GM18502 (cell line): Measurements from ENCODE around the gene JMY.

Source experiments
- ATAC-seq: cut with Tn5 transposase; IDR thresholded peaks from one replicate; pipeline ENCODE4 v1.9.1; 2021; ENCODE audit warnings: mild to moderate bottlenecking; ENCODE audit not compliant: unreplicated experiment, poor library complexity

JMY gene

DNA sequence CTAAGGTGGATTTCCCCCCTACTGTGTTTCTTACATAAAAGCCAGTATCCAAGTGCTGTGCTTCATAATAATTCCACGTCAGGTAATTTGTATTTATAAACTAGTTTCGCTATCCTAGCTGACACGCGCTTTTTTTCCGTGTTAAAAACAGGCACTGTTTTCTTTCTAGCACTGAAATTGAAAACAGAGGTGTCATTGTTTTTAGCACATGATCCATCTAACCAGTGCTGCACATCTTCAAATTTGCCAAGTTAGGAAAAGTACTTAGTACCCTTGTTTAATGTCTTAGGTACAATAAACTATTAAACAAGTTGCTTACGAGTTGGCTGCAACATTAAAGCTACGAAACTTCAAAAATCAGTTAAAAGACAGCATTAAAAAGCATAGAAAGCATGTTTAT is 49.9 kb downstream of the JMY start:
- no peak for ATAC-seq

DNA sequence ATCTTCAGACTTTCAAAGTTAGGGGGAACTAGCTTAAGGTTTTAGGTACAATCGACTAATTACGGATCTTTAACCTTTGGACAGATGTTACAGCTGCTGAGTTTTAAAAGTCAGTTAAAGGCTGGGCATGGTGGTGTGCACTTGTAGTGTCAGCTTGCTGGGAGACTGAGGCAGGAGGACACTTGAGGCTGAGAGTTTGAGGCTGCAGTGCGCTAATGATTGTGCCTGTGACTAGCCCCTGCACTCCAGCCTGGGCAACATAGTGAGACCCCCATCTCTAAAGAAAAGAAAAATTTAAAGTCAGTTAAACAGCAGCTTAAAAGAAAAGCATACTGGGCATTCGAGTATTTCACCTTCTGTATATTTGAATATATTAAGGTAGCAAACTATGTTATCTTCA is 51.4 kb downstream of the JMY start:
- no peak for ATAC-seq

DNA sequence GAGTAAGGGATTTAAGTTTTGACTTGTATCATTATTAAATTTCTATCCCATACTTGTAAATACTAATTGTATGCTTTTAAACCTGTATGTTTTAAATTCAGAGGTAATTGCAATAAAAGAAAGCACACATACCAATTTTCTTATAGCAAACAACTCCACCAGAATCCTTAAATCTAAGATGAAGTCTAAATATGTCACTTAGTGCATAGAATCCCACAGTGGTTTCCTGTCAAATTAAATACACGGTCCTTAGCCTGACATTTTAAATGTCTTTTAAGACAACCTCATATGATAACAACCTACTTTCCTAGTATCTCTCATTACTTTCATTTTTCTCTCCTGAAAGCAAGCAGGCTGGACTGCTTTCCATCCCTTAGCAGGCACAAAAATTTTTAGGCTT is 52.0 kb downstream of the JMY start:
- no peak for ATAC-seq

DNA sequence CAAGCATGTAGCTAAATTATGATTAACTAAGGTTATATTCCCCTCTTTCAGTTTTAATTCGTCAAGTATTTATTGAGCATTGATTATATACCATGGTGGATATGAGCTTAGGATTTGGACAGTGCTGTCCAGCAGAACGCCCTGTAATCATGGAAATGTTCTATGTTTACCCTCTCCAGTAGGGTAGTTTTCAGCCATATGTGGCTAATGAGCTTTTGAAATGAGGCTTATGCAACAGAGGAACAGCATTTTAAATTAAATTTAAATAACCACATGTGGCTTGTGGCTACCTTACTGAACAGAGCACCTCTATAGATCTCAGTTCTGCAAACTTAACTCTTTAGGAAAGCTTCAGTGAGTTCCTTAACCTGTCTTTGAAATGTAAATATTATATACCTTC is 59.1 kb downstream of the JMY start:
- no peak for ATAC-seq

DNA sequence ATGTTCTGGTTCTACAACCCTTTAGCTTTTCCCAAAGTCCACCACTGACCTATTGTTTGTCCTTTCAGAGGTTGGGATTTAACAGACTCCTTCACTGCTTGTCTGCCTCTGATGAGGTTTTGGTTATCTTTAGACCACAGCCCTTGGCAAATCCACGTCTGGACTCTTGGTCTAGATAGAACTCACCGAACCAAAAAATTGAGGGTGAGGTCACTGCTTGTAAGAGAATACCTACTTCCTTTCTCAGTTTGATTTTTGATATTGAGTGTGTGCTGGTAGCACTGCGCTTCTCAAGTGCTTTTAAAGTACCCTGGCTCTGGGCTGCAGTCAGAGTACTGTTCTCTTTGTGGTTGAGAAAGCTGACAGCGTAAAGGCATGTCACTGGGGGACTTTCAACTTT is 61.7 kb downstream of the JMY start:
- no peak for ATAC-seq

DNA sequence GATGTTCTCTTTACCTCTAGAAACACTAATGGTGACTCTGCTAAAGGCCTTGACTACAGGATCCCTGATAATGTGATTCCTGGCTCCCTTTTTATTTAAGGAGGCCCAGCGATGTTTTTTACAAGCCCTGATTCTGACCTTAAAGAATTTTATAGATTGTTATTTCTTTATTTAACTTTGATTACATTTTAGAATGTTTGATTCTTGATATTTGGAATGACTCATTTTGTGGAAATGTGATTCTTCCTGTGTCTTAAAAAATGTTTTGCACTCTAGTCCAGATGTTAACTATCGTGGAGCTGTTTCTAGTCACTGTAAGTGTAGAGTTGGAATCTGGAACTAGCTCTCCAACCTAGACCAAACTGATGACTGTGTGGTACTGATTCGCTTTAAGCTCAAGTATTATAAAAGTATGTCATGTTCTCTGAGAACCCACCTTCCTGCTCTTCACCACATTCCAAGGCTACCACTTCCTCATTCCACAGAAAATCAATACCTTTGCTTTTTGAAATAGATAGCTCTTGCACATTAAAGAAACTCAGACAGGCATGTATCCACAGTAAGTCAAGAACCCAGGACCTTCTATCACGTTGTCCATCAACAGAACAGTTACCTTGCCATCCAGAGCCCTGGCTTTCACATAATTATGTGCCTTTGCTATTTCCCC is 65.2 kb downstream of the JMY start:
- ATAC-seq = no peak

DNA sequence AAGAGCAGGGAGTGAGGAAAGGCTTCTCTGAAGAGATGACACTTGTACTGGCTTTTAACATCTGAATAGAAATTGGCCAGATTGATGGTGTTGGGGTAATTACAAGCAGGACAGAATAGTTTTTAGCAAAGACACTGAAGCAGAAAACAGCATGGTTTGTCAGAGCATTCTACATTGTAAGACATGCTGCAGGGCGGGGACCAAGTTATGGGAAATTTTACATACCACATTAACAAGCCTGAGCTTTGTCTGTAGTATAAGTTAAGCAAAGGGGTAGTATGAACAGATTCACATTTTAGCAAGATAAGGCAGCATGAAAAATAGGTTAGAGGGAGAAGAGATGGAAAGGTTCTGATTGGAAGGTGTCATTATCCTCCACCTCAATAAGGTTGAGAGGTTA is 66.5 kb downstream of the JMY start:
- ATAC-seq = no peak

DNA sequence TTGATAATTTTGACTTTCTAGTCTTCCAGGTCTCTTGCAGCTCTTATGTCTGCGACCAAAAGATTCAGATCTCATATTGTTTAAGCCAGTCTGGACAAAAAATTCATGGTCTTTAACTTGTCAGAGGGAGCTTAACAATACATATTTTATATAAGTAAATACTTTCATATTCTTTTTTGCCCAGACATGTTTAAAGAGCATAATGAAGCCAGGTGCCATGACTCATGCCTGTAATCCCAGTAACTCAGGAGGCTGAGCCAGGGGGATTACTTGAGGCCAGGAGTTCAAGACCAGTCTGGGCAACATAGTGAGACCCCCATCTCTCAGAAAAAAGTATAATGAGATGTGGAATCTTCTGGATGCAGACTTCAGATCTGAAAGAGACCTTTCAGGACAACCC is 69.8 kb downstream of the JMY start:
- ATAC-seq = no peak

DNA sequence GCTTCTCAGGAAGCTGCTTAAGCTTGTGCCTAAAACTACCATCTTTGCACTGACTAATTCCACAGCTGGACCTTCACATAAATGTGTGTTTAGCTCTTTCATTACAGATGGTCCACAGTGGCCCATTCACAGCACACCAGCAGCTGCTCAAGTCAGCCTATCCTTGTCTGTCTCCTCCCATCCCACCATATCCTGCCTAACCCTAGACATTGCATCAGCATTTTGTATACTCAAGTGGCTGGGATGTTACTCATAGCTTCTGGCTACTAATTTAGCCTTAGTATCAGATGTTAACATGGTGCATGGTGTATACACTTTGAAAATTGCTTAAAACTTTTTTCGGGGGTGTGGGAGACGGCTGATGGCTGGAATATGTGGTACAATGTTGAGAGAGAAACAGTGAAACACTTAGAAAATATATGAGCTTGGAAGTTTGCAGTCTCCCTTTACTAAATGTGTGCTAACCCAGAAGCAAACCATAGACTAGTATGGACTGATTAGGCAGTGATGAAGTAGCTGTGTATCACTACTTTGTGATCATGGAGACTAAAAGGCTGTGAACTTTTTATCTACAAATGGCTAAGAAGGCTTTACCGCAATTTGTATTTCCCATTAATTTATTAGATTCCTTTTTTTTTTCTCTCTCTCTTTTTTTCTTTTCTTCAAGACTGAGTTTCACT is 83.1 kb downstream of the JMY start:
- ATAC-seq = no peak

DNA sequence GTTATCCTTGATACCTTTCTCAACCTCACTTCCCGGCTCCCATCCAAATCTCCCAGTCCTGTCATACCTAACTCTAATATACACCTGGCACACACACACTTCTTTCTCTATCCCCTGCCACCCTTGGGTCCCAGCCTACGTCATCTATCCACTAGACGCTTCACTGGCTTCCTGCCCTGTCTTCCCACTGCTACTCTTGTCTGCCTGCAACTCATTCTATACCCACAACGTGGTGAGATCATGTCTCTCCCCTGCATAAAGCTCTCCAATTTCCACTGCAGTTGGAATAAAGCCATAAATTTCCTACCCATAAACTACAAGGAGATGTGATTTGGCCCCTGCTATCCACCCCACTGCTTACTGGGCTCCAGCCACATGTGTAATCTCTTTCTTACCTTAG is 93.5 kb downstream of the JMY start:
- no peak for ATAC-seq

DNA sequence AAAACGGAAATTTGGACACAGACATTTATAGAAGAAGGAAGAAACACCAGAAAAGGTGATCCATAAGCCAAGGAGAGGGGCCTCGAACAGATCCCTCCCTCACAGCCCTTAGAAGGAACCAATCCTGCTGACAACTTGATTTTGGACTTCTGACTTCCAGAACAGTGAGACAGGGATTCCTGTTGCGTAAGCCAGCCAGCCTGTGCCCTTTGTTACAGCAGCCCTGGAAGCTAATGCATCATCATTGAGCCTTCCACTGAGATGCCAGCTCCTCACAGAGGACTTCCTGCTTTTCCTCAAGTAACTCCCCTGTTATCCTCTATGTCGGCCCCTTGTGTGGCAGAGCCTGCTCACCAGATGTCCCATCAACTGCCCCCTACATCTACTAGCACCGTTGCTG is 94.1 kb downstream of the JMY start:
- ATAC-seq = no peak

DNA sequence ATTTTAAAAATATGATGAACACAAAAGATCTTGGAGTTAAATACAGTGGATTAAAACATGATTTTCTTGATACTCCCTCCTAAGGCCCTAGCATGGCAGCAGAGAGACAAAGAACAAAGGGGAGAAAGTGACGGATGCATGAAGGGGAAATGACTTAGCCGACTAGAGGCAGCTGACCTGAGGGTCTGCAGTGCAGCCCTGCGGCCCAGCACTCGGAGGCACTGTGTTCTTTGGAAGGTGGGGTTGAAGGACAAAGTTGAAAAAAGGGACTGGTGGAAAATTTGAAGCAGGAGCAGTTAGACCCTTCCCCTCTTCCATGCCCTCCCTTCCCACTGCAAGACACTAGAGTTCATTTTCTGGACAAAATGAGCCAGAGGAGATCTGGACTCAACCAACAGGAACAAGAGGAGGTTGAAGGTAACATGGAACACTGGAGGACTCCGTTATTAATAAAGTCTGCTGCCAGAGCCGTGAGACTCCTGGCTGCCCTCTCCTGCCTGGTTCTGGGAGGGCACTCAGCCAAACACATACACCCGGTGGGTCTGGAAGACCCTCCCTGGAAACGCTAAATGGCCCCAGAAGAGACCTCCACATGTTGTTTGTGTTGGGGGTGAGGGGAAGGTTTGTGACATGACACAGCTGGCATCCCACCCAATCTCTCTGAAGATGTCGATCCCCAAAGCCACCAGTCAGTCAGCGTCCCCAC is 98.1 kb downstream of the JMY start:
- no peak for ATAC-seq

DNA sequence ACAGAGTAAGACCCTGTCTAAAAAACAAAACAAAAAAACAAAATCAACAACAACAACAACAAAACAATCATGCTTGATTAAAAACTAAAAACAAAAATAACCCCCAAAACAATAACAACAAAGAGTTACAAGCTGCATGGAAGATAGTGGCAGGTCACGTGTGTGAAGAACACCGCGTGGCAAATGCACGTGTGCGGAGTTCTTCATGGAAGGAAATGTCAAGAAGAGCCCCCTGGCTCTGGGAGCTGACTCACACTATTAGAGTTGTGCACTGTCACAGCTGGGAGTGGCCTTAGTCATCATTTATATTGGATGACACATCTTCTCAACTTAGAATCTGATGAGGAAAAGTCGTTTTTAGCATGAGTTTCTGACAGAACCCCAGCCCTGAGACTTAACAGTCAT is 110.5 kb downstream of the JMY start:
- no peak for ATAC-seq

DNA sequence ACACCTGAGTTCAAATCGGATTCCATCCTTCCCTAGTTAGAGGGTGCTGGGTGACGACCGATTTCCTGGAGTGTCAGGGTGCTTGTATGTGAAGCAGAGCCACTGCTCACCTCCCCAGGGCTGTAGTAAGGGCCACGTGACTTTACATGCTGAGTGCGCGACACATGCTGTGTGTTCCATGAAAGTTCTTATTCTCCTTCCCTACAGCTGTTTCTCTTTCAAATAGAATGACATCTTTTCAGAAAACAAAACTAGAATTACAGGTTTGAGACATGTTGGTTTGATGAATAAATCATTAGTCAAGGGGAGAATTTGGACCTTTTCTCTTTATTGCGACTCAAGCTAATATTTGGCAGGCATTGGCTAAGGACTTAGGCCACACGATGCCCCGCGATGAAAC is 113.1 kb downstream of the JMY start:
- ATAC-seq = no peak

DNA sequence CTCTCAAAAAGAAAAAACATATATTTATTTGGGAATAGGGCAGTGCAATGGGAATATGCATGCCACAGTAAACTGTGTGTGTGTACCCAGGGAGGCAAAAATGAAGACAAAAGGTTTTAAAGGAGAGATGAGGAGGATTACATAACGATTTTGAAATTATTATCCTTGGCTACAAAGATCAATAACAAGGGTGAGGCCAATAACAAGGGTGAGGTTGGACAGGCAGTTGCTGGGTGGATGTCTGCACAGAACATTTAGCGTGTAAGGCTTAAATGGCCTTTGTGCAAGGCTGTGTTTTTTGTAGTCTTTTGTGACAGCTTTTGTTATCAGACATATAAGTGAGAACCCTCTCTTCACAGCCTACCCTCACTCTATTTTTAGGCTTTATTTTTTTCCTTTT is 114.0 kb downstream of the JMY start:
- ATAC-seq = no peak

DNA sequence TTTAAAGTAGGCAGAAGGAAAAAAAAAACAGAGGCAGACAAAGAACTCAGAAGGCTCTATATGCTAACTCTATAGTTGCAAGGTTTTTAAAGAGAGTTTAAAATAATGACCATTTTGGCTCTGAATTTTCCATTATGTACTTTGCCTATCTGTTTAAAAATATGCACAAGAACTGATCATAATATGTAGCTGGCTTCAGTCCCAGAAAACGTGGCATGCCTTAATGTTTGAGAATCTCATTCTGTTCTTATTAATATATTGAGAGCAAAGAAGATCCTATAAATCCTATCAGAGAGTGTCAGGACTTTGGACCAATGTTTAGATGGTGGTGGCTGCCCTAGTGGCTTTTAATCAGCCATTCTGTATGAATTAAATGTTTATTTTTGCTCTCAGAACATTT is 121.5 kb downstream of the JMY start:
- ATAC-seq = no peak
